ENCODE measurements around the gene TBCB.
A peak's percentile ranks its signal among the peaks of the same experiment; 100 is the strongest.

Gene TBCB

GRCh38 chr19:36103842-36104552, 11.3 kb upstream of the TBCB start:
- Histone ChIP-seq H3K9me3 (ENCODE audit: low read length) (no peaks in the 10 kb centered on the region), H3K36me3 (ENCODE audit: insufficient read depth, low read length) (no peaks in the 10 kb centered on the region), H3K4me3 (ENCODE audit: low read depth in 1 of 2, low read length in 2 of 2) (no peak overlapping the region), H3K27me3 (ENCODE audit: control insufficient read depth in 1 of 2, insufficient read depth in 2 of 2, low read length in 2 of 2) (no peaks in the 10 kb centered on the region), H3K27ac (ENCODE audit: low read depth, low read length) (no peak overlapping the region), H3K9ac (ENCODE audit: low read length) (no peak overlapping the region), H3K4me1 (ENCODE audit: insufficient read depth, low read length) (no peaks in the 10 kb centered on the region)

- no peak overlapping the region for H3K27ac ChIP-seq (ENCODE audit: low read depth, low read length)
- no peaks in the 10 kb centered on the region for H3K4me1 ChIP-seq (ENCODE audit: insufficient read depth, low read length)
- H3K27me3 ChIP-seq (ENCODE audit: control insufficient read depth in 1 of 2, insufficient read depth in 2 of 2, low read length in 2 of 2) = no peaks in the 10 kb centered on the region
- no peaks in the 10 kb centered on the region for H3K36me3 ChIP-seq (ENCODE audit: insufficient read depth, low read length)
- H3K9me3 ChIP-seq (ENCODE audit: low read length) = no peaks in the 10 kb centered on the region
- no peak overlapping the region for H3K4me3 ChIP-seq (ENCODE audit: low read depth in 1 of 2, low read length in 2 of 2)
- no peak overlapping the region for H3K9ac ChIP-seq (ENCODE audit: low read length)
Observed at GRCh38 chr19:36106441-36106840, 8.8 kb upstream of the TBCB start.

DNA sequence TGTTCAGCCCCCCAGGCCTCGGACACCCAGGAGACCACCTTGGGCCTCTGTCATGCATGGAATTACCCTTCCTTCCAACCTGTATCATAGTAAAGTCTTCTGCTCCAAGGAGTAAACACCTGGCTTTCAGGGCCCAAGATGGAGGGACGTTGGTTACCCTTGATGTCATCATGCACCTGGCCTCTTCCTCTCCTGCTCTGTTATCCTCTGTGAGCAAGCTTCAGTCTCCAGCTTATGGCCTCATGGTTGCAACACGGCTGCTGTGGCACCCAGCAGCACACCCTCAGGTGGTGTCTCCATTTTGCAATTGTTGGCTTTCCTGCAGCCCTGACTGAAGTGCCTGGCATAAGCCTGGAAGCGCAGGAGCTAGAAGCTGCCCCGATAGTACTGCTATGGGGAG, 8.3 kb upstream of the TBCB start:
- Histone ChIP-seq H3K9me3 (ENCODE audit: low read length) (no peaks in the 10 kb centered on the region), H3K9ac (ENCODE audit: low read length) (no peak overlapping the region), H3K4me3 (ENCODE audit: low read depth in 1 of 2, low read length in 2 of 2) (no peak overlapping the region), H3K27ac (ENCODE audit: low read depth, low read length) (no peak overlapping the region), H3K27me3 (ENCODE audit: control insufficient read depth in 1 of 2, insufficient read depth in 2 of 2, low read length in 2 of 2) (no peaks in the 10 kb centered on the region), H3K36me3 (ENCODE audit: insufficient read depth, low read length) (no peaks in the 10 kb centered on the region), H3K4me1 (ENCODE audit: insufficient read depth, low read length) (no peaks in the 10 kb centered on the region)

- no peak overlapping the region for H3K4me3 ChIP-seq (ENCODE audit: low read depth in 1 of 2, low read length in 2 of 2)
- peaks cover 3% of the 10 kb centered on the region for H3K4me1 ChIP-seq (ENCODE audit: insufficient read depth, low read length)
- no peak overlapping the region for H3K27ac ChIP-seq (ENCODE audit: low read depth, low read length)
- H3K36me3 ChIP-seq (ENCODE audit: insufficient read depth, low read length) = peaks cover 8% of the 10 kb centered on the region
- no peak overlapping the region for H3K9ac ChIP-seq (ENCODE audit: low read length)
- no peaks in the 10 kb centered on the region for H3K27me3 ChIP-seq (ENCODE audit: control insufficient read depth in 1 of 2, insufficient read depth in 2 of 2, low read length in 2 of 2)
- no peaks in the 10 kb centered on the region for H3K9me3 ChIP-seq (ENCODE audit: low read length)
Observed at GRCh38 chr19:36108684-36109083, 6.6 kb upstream of the TBCB start.

- Histone ChIP-seq H3K4me1 (ENCODE audit: insufficient read depth, low read length) (peaks cover 6% of the 10 kb centered on the region), H3K27ac (ENCODE audit: low read depth, low read length) (no peak within 1 kb of the TSS), H3K36me3 (ENCODE audit: insufficient read depth, low read length) (peaks cover 8% of the 10 kb centered on the region), H3K4me3 (ENCODE audit: low read depth in 1 of 2, low read length in 2 of 2) (no peak within 1 kb of the TSS), H3K9me3 (ENCODE audit: low read length) (no peaks in the 10 kb centered on the region), H3K9ac (ENCODE audit: low read length) (no peak within 1 kb of the TSS), H3K27me3 (ENCODE audit: control insufficient read depth in 1 of 2, insufficient read depth in 2 of 2, low read length in 2 of 2) (no peaks in the 10 kb centered on the region)
Observed at GRCh38 chr19:36110487-36111199, 4.6 kb upstream of the TBCB start, which contains the start of gene OVOL3. TSS of gene OVOL3 (plus strand) at chr19:36111143. CDS start at chr19:36111203, 60 bp downstream.

DNA sequence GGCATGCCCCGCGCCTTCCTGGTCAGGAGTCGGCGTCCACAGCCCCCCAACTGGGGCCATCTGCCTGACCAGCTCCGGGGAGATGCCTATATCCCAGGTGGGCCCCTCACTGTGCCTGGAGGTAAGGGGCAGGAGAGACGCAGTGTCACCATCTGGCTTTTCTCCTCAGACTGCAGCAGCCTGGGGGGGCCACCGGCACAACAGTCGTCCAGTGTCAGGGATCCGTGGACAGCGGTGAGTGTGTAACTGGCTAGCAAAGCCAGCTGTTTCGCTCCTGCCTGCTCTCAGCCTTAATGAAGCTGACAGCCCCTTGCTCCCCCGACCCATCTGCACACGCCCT, 4.1 kb upstream of the TBCB start:
- Histone ChIP-seq H3K36me3 (ENCODE audit: insufficient read depth, low read length) (peaks cover 8% of the 10 kb centered on the region), H3K9me3 (ENCODE audit: low read length) (no peaks in the 10 kb centered on the region), H3K27me3 (ENCODE audit: control insufficient read depth in 1 of 2, insufficient read depth in 2 of 2, low read length in 2 of 2) (no peaks in the 10 kb centered on the region), H3K27ac (ENCODE audit: low read depth, low read length) (no peak overlapping the region), H3K9ac (ENCODE audit: low read length) (no peak overlapping the region), H3K4me1 (ENCODE audit: insufficient read depth, low read length) (peaks cover 10% of the 10 kb centered on the region), H3K4me3 (ENCODE audit: low read depth in 1 of 2, low read length in 2 of 2) (no peak overlapping the region)

GRCh38 chr19:36112678-36113077, 2.6 kb upstream of the TBCB start:
- Histone ChIP-seq H3K27ac (ENCODE audit: low read depth, low read length) (no peak overlapping the region), H3K4me1 (ENCODE audit: insufficient read depth, low read length) (peaks cover 20% of the 10 kb centered on the region), H3K36me3 (ENCODE audit: insufficient read depth, low read length) (peaks cover 15% of the 10 kb centered on the region), H3K27me3 (ENCODE audit: control insufficient read depth in 1 of 2, insufficient read depth in 2 of 2, low read length in 2 of 2) (no peaks in the 10 kb centered on the region), H3K9me3 (ENCODE audit: low read length) (no peaks in the 10 kb centered on the region), H3K4me3 (ENCODE audit: low read depth in 1 of 2, low read length in 2 of 2) (no peak overlapping the region), H3K9ac (ENCODE audit: low read length) (no peak overlapping the region)

GRCh38 chr19:36113425-36113824, 1.8 kb upstream of the TBCB start:
- no peak overlapping the region for H3K9ac ChIP-seq (ENCODE audit: low read length)
- H3K9me3 ChIP-seq (ENCODE audit: low read length) = no peaks in the 10 kb centered on the region
- H3K27me3 ChIP-seq (ENCODE audit: control insufficient read depth in 1 of 2, insufficient read depth in 2 of 2, low read length in 2 of 2) = no peaks in the 10 kb centered on the region
- H3K27ac ChIP-seq (ENCODE audit: low read depth, low read length) = no peak overlapping the region
- H3K4me3 ChIP-seq (ENCODE audit: low read depth in 1 of 2, low read length in 2 of 2) = peak overlapping the region; percentile 70 to 98
- H3K4me1 ChIP-seq (ENCODE audit: insufficient read depth, low read length) = peaks cover 20% of the 10 kb centered on the region
- peaks cover 18% of the 10 kb centered on the region for H3K36me3 ChIP-seq (ENCODE audit: insufficient read depth, low read length)

- Histone ChIP-seq H3K9me3 (ENCODE audit: low read length) (no peaks in the 10 kb centered on the region), H3K36me3 (ENCODE audit: insufficient read depth, low read length) (peaks cover 19% of the 10 kb centered on the region), H3K4me3 (ENCODE audit: low read depth in 1 of 2, low read length in 2 of 2) (peak overlapping the region; percentile 70 to 98), H3K4me1 (ENCODE audit: insufficient read depth, low read length) (peaks cover 20% of the 10 kb centered on the region), H3K27ac (ENCODE audit: low read depth, low read length) (peak overlapping the region; percentile 82), H3K27me3 (ENCODE audit: control insufficient read depth in 1 of 2, insufficient read depth in 2 of 2, low read length in 2 of 2) (no peaks in the 10 kb centered on the region), H3K9ac (ENCODE audit: low read length) (peak overlapping the region; percentile 79)
Observed at GRCh38 chr19:36113894-36114720, 1.2 kb upstream of the TBCB start.

- H3K36me3 ChIP-seq (ENCODE audit: insufficient read depth, low read length) = peaks cover 25% of the 10 kb centered on the region
- peaks cover 20% of the 10 kb centered on the region for H3K4me1 ChIP-seq (ENCODE audit: insufficient read depth, low read length)
- H3K27me3 ChIP-seq (ENCODE audit: control insufficient read depth in 1 of 2, insufficient read depth in 2 of 2, low read length in 2 of 2) = no peaks in the 10 kb centered on the region
- H3K4me3 ChIP-seq (ENCODE audit: low read depth in 1 of 2, low read length in 2 of 2) = peak within 1 kb of the TSS; percentile 70 to 98
- H3K9me3 ChIP-seq (ENCODE audit: low read length) = no peaks in the 10 kb centered on the region
- H3K27ac ChIP-seq (ENCODE audit: low read depth, low read length) = peak within 1 kb of the TSS; percentile 82
- H3K9ac ChIP-seq (ENCODE audit: low read length) = peak within 1 kb of the TSS; percentile 79
Observed at GRCh38 chr19:36114721-36115452, 381 bp upstream of the TBCB start, which contains the start of gene POLR2I. TSS of gene POLR2I (minus strand) at chr19:36114875. CDS start at chr19:36114856, 19 bp downstream.

GRCh38 chr19:36116344-36116637, 1.0 kb downstream of the TBCB start:
- H3K4me3 ChIP-seq (ENCODE audit: low read depth in 1 of 2, low read length in 2 of 2) = peak overlapping the region; percentile 68 to 98
- peaks cover 34% of the 10 kb centered on the region for H3K36me3 ChIP-seq (ENCODE audit: insufficient read depth, low read length)
- no peaks in the 10 kb centered on the region for H3K27me3 ChIP-seq (ENCODE audit: control insufficient read depth in 1 of 2, insufficient read depth in 2 of 2, low read length in 2 of 2)
- peak overlapping the region; percentile 71 for H3K27ac ChIP-seq (ENCODE audit: low read depth, low read length)
- H3K9me3 ChIP-seq (ENCODE audit: low read length) = no peaks in the 10 kb centered on the region
- H3K4me1 ChIP-seq (ENCODE audit: insufficient read depth, low read length) = peaks cover 20% of the 10 kb centered on the region
- no peak overlapping the region for H3K9ac ChIP-seq (ENCODE audit: low read length)

All from muscle layer of colon (tissue), 2 donors.